Stimulated activated naive CD8-positive, alpha-beta T cell treated with anti-CD3 and anti-CD28 coated beads, Interleukin-15, amount 100 ng/mL, for 72 hours (primary cell): ENCODE measurements around the gene MLC1.

ENCODE experiments used
- ATAC-seq: fragments of 150-1000 bp; cut with Tn5 transposase; 2 replicates; pipeline ENCODE4 v1.10.0; 2021; ENCODE audit warnings: mild to moderate bottlenecking, moderate library complexity
- DNase-seq, 2 donors: peaks; one replicate each; pipeline ENCODE4 v3.0.0; 2021 to 2022
- H3K27ac Mint-ChIP-seq, 2 donors: one replicate each; pipeline ENCODE4 v1.8.0; 2022; ENCODE audit warnings: mild to moderate bottlenecking in 2 of 2, mixed read lengths in 2 of 2, moderate library complexity in 2 of 2
- H3K27me3 Mint-ChIP-seq: one replicate; pipeline ENCODE4 v1.8.0; 2022; ENCODE audit warnings: mixed read lengths
- H3K4me1 Mint-ChIP-seq: one replicate; pipeline ENCODE4 v1.8.0; 2022; ENCODE audit warnings: mild to moderate bottlenecking, mixed read lengths
- H3K4me3 Mint-ChIP-seq, 2 donors: one replicate each; pipeline ENCODE4 v1.8.0; 2022; ENCODE audit warnings: mild to moderate bottlenecking in 2 of 2, mixed read lengths in 2 of 2, moderate library complexity in 1 of 2
- H3K9me3 Mint-ChIP-seq, 2 donors: one replicate each; pipeline ENCODE4 v1.8.0; 2022; ENCODE audit warnings: mixed read lengths in 2 of 2

MLC1 gene

GRCh38 chr22:50085211-50085972 is at the start of gene MLC1:
TSS of gene MLC1 (minus strand) at chr22:50085426. CDS start at chr22:50084902, 524 bp downstream.
- ATAC-seq (no peak), DNase-seq (peak; percentile 38 to 41)
- H3K27me3 Mint-ChIP-seq: peaks cover 16% of the 10 kb centered on the region
- peaks cover 2 to 9% of the 10 kb centered on the region in 2 donors for H3K9me3 Mint-ChIP-seq
- no peak within 1 kb of the TSS for H3K4me3 Mint-ChIP-seq
- H3K4me1 Mint-ChIP-seq: peaks cover 10% of the 10 kb centered on the region
- H3K27ac Mint-ChIP-seq: peak within 1 kb of the TSS; percentile 54 to 59

GRCh38 chr22:50134481-50134880 is 49.3 kb upstream of the MLC1 start:
- Mint-ChIP-seq H3K27me3 (peaks cover 48% of the 10 kb centered on the region), H3K9me3 (no peaks in the 10 kb centered on the region), H3K4me1 (peaks cover 6% of the 10 kb centered on the region), H3K27ac (peak overlapping the region in 1 of 2 donors; percentile 79), H3K4me3 (no peak overlapping the region)
- ATAC-seq (no peak), DNase-seq (no peak)

- no peak overlapping the region for H3K4me3 Mint-ChIP-seq
- no peaks in the 10 kb centered on the region for H3K9me3 Mint-ChIP-seq
- peaks cover 41% of the 10 kb centered on the region for H3K27me3 Mint-ChIP-seq
- DNase-seq (no peak), ATAC-seq (no peak)
- no peak overlapping the region for H3K27ac Mint-ChIP-seq
- H3K4me1 Mint-ChIP-seq: peaks cover 13% of the 10 kb centered on the region
Measured at GRCh38 chr22:50131894-50132293, 46.7 kb upstream of the MLC1 start.

GRCh38 chr22:50129121-50129736 is 44.0 kb upstream of the MLC1 start:
- Mint-ChIP-seq H3K27ac (peak overlapping the region; percentile 52 to 87), H3K4me1 (peaks cover 13% of the 10 kb centered on the region), H3K4me3 (peak overlapping the region in 1 of 2 donors; percentile 30), H3K9me3 (peaks cover 3 to 8% of the 10 kb centered on the region in 2 donors), H3K27me3 (peaks cover 37% of the 10 kb centered on the region)
- ATAC-seq (no peak), DNase-seq (no peak)

DNA sequence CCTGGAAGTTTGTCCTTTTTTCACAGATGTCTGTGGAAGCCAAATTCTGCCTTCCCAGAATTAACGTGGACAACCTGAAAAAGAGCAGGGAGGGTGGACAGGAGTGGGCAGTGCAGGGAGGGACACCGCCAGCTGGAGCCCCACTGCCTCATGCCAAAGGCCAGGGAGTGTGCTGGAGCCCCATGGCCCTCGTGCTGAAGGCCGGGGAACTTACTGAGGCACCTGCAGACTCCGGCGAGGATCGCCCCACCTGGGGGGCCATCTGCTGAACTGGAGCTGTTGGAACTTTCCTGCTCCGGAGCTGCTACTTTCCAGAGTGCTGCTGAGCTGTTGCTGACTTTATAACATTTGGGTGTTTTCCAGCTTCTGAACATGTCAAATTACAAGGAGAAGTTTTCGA is 39.8 kb upstream of the MLC1 start:
- Mint-ChIP-seq H3K4me3 (no peak overlapping the region), H3K9me3 (peaks cover 13 to 16% of the 10 kb centered on the region in 2 donors), H3K27me3 (peaks cover 21% of the 10 kb centered on the region), H3K4me1 (peaks cover 13% of the 10 kb centered on the region), H3K27ac (peak overlapping the region; percentile 68 to 84)
- ATAC-seq: no peak
- no peak for DNase-seq

DNA sequence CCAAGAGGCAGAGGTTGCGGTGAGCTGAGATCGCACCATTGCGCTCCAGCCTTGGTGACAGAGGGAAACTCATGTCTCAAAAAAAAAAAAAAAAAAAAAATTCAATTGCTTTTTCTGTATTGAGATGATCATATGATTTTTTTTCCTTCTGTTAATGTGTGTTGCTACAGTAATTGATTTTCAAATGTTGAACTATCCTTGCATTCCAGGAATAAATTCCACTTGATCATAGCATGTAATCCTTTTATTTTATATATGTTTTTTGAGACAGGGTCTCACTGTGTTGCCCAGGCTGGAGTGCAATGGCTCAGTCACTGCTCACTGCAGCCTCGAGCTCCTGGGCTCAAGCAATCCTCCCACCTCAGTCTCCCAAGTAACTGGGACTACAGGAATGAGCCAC is 37.9 kb upstream of the MLC1 start:
- Mint-ChIP-seq H3K27me3 (peaks cover 24% of the 10 kb centered on the region), H3K27ac (no peak overlapping the region), H3K9me3 (peaks cover 13 to 16% of the 10 kb centered on the region in 2 donors), H3K4me3 (no peak overlapping the region), H3K4me1 (no peaks in the 10 kb centered on the region)
- DNase-seq (no peak), ATAC-seq (no peak)

DNA sequence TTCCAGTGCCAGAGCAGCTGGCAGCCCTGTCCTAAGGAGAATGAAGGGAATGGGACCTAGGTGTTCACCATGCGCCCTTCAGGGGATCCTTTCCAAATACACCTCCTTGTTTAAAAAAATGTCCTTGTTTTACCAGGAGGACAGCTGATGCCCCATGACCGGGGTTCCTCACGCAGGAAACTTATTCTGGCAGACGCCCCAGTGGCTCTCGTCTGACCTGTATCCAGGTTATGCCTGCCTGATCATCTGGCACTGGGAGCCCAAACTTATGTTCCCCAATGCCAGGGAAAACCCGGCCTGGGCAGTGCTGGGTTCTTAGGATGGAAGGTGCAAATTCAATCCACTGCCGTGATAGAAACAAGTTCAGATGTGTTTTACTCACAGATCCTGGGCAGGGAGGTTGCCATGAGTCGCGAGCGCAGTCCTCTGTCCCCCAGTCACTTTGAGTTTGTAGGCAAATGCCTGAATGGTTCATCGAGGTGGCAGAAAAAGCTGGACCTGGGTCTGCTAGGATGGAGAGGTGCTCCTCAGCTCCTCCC is 36.0 kb upstream of the MLC1 start:
- ATAC-seq (no peak), DNase-seq (no peak)
- no peaks in the 10 kb centered on the region for H3K4me1 Mint-ChIP-seq
- no peak overlapping the region for H3K27ac Mint-ChIP-seq
- H3K9me3 Mint-ChIP-seq: peaks cover 13 to 16% of the 10 kb centered on the region in 2 donors
- peaks cover 27% of the 10 kb centered on the region for H3K27me3 Mint-ChIP-seq
- H3K4me3 Mint-ChIP-seq: no peak overlapping the region

DNA sequence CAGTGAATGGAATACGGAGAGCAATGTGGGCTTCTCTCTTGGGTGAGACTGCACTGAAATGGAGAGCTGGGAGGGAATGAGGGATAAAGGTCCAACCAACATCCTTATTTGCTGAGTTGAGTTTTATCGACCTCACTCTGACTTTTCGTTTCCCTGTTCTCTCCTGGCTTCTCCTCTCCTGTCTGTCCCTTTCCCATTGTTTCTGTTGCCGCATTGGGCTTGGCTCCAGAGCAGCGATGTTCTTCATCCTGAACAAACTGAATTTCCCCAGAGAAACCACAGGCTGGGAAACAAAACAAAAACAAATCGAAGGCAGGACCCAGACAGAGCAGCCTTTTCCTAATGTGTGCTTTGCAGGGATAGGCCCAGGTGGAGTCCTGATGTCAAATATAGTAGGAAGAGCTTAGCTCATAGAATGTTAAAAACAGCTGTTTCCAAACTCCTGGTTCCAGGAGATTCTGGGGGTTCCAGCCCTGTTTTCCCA is 34.6 kb upstream of the MLC1 start:
- Mint-ChIP-seq H3K27me3 (peaks cover 41% of the 10 kb centered on the region), H3K4me1 (no peaks in the 10 kb centered on the region), H3K4me3 (no peak overlapping the region), H3K27ac (no peak overlapping the region), H3K9me3 (peaks cover 13% of the 10 kb centered on the region in 2 donors)
- ATAC-seq: no peak
- no peak for DNase-seq

GRCh38 chr22:50119169-50119767 is 34.0 kb upstream of the MLC1 start:
- H3K4me3 Mint-ChIP-seq: no peak overlapping the region
- no peaks in the 10 kb centered on the region for H3K4me1 Mint-ChIP-seq
- H3K9me3 Mint-ChIP-seq: peaks cover 7 to 10% of the 10 kb centered on the region in 2 donors
- DNase-seq (no peak), ATAC-seq (no peak)
- H3K27ac Mint-ChIP-seq: no peak overlapping the region
- H3K27me3 Mint-ChIP-seq: peaks cover 40% of the 10 kb centered on the region

- DNase-seq: no peak
- Mint-ChIP-seq H3K27me3 (peaks cover 36% of the 10 kb centered on the region), H3K4me3 (no peak overlapping the region), H3K27ac (no peak overlapping the region), H3K4me1 (no peaks in the 10 kb centered on the region), H3K9me3 (peaks cover 1 to 4% of the 10 kb centered on the region in 2 donors)
- ATAC-seq: no peak
Measured at GRCh38 chr22:50118557-50119168, 33.4 kb upstream of the MLC1 start.

- no peak overlapping the region for H3K4me3 Mint-ChIP-seq
- H3K27me3 Mint-ChIP-seq: peaks cover 41% of the 10 kb centered on the region
- peaks cover 2% of the 10 kb centered on the region for H3K4me1 Mint-ChIP-seq
- H3K27ac Mint-ChIP-seq: no peak overlapping the region
- DNase-seq (no peak), ATAC-seq (no peak)
- no peaks in the 10 kb centered on the region for H3K9me3 Mint-ChIP-seq
Measured at GRCh38 chr22:50118129-50118528, 32.9 kb upstream of the MLC1 start.

GRCh38 chr22:50117168-50117762 is 32.0 kb upstream of the MLC1 start:
- Mint-ChIP-seq H3K4me1 (peaks cover 11% of the 10 kb centered on the region), H3K9me3 (no peaks in the 10 kb centered on the region), H3K4me3 (no peak overlapping the region), H3K27ac (no peak overlapping the region), H3K27me3 (peaks cover 50% of the 10 kb centered on the region)
- DNase-seq (no peak), ATAC-seq (no peak)

DNA sequence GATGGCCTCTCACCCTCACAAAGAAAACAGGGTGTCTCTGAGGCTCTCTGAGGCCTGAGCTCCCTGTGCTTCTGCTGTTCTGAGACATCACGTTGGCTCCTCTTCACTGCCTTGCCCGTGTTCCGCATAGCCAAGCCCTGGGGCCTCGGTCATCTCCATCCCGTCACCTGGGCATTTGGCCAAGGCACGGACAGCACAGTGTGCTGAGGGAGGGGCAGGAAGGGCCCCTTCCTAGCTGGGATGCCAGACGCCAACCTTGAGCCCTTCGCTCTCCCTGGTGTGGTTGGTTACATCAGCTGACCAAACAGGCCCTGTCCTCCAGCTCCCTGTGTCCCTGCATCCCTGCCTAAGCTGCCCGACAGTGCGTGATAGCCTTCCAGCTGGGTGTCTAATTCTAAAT is 30.5 kb upstream of the MLC1 start:
- H3K27ac Mint-ChIP-seq: no peak overlapping the region
- peaks cover 27% of the 10 kb centered on the region for H3K4me1 Mint-ChIP-seq
- no peak for DNase-seq
- no peak for ATAC-seq
- peaks cover 50% of the 10 kb centered on the region for H3K27me3 Mint-ChIP-seq
- H3K4me3 Mint-ChIP-seq: no peak overlapping the region
- H3K9me3 Mint-ChIP-seq: no peaks in the 10 kb centered on the region

- no peak for DNase-seq
- Mint-ChIP-seq H3K27me3 (peaks cover 43% of the 10 kb centered on the region), H3K4me3 (no peak overlapping the region), H3K9me3 (no peaks in the 10 kb centered on the region), H3K4me1 (peaks cover 28% of the 10 kb centered on the region), H3K27ac (no peak overlapping the region)
- ATAC-seq: no peak
Measured at GRCh38 chr22:50114221-50115021, 29.2 kb upstream of the MLC1 start.
